ENCODE results near the gene MUSK. TPM values are rescaled to one million over a fixed set of nuclear protein-coding genes. Genes with fewer than 3 reads are reported as not detected.

Gene MUSK
- 0.22 and 0.24 TPM in 2 replicates for total RNA-seq (ENCODE audit: low replicate concordance)

- H3K9me3 Mint-ChIP-seq = no peaks in the 10 kb centered on the region
- Histone ChIP-seq H3K36me3 (no peaks in the 10 kb centered on the region), H3K4me1 (no peaks in the 10 kb centered on the region), H3K4me3 (no peak within 1 kb of the TSS), H4K20me1 (ENCODE audit: low read depth) (no peaks in the 10 kb centered on the region), H3K9ac (no peak within 1 kb of the TSS), H3K27me3 (no peaks in the 10 kb centered on the region), H3F3A (ENCODE audit: low read depth) (no peaks in the 10 kb centered on the region), H3K27ac (no peak within 1 kb of the TSS), H3K4me2 (no peak within 1 kb of the TSS), H3K79me2 (ENCODE audit: low read depth) (no peaks in the 10 kb centered on the region), H2AFZ (replicated peaks) (no peak within 1 kb of the TSS), H3K9me3 (ENCODE audit: low read depth) (no peaks in the 10 kb centered on the region)
- no peak within 1 kb of the TSS for H3K27ac Mint-ChIP-seq
- no peak for DNase-seq (ENCODE audit: low spot score)
- H3K4me3 Mint-ChIP-seq = no peak within 1 kb of the TSS
- no peaks in the 10 kb centered on the region for H3K27me3 Mint-ChIP-seq (ENCODE audit: insufficient read depth, low read depth)
- no peaks in the 10 kb centered on the region for H3K36me3 Mint-ChIP-seq
- TF ChIP-seq, protein P1, sequence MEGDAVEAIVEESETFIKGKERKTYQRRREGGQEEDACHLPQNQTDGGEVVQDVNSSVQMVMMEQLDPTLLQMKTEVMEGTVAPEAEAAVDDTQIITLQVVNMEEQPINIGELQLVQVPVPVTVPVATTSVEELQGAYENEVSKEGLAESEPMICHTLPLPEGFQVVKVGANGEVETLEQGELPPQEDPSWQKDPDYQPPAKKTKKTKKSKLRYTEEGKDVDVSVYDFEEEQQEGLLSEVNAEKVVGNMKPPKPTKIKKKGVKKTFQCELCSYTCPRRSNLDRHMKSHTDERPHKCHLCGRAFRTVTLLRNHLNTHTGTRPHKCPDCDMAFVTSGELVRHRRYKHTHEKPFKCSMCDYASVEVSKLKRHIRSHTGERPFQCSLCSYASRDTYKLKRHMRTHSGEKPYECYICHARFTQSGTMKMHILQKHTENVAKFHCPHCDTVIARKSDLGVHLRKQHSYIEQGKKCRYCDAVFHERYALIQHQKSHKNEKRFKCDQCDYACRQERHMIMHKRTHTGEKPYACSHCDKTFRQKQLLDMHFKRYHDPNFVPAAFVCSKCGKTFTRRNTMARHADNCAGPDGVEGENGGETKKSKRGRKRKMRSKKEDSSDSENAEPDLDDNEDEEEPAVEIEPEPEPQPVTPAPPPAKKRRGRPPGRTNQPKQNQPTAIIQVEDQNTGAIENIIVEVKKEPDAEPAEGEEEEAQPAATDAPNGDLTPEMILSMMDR (IDR thresholded peaks at IDR 0.05) = no peak
- no peak for TF ChIP-seq EZH2phosphoT487 (IDR thresholded peaks at IDR 0.05)
- H3K4me1 Mint-ChIP-seq = no peaks in the 10 kb centered on the region
These were observed at the start of gene MUSK for GRCh38 chr9:110668570-110669167. MUSK (plus strand) TSS chr9:110668791; CDS start chr9:110668905, 114 bp downstream.

DNA sequence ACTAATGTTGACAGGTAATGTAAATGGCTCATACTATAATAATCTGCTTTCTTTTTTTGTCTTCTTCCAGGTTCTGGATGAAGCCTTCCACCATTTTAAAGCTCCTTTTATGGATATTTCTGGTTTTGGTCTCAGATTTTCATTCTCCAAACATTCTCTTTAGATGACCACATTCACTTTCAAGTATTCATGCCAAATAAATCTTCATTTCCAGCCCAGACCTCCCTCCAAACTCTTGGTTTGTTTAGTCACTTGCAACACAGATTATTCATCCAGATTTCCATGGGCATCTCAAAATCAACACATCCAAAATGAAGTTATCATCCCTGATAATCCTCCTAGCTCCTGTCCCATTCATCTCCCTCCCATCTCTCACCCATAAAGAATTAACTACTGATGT is 48.8 kb upstream of the MUSK start:
- Mint-ChIP-seq H3K4me1 (peaks cover 2% of the 10 kb centered on the region), H3K27ac (no peak overlapping the region), H3K27me3 (ENCODE audit: insufficient read depth, low read depth) (no peaks in the 10 kb centered on the region), H3K9me3 (no peaks in the 10 kb centered on the region), H3K4me3 (no peak overlapping the region), H3K36me3 (no peaks in the 10 kb centered on the region)
- no peak for TF ChIP-seq EZH2 (IDR thresholded peaks at IDR 0.05)
- no peaks in the 10 kb centered on the region for H3K4me1 ChIP-seq
- no peak overlapping the region for H3K27ac ChIP-seq
- no peak overlapping the region for H3K4me3 ChIP-seq
- no peaks in the 10 kb centered on the region for H3K36me3 ChIP-seq
- no peak overlapping the region for H3K4me2 ChIP-seq
- no peak overlapping the region for H2AFZ ChIP-seq (replicated peaks)
- no peaks in the 10 kb centered on the region for H3K9me3 ChIP-seq (ENCODE audit: low read depth)
- no peak overlapping the region for H3K9ac ChIP-seq
- no peaks in the 10 kb centered on the region for H3K79me2 ChIP-seq (ENCODE audit: low read depth)
- DNase-seq (ENCODE audit: low spot score) = no peak
- no peaks in the 10 kb centered on the region for H4K20me1 ChIP-seq (ENCODE audit: low read depth)
- no peaks in the 10 kb centered on the region for H3K27me3 ChIP-seq
- H3F3A ChIP-seq (ENCODE audit: low read depth) = no peaks in the 10 kb centered on the region

- no peaks in the 10 kb centered on the region for H3K9me3 ChIP-seq (ENCODE audit: low read depth)
- no peak overlapping the region for H3K27ac ChIP-seq
- peaks cover 2% of the 10 kb centered on the region for H3K4me1 Mint-ChIP-seq
- no peaks in the 10 kb centered on the region for H3K4me1 ChIP-seq
- no peaks in the 10 kb centered on the region for H3K27me3 Mint-ChIP-seq (ENCODE audit: insufficient read depth, low read depth)
- no peak overlapping the region for H3K9ac ChIP-seq
- TF ChIP-seq, protein P1 (IDR thresholded peaks at IDR 0.05) = no peak
- H3K4me2 ChIP-seq = no peak overlapping the region
- no peaks in the 10 kb centered on the region for H4K20me1 ChIP-seq (ENCODE audit: low read depth)
- H3K9me3 Mint-ChIP-seq = no peaks in the 10 kb centered on the region
- H3K36me3 ChIP-seq = no peaks in the 10 kb centered on the region
- H3K4me3 ChIP-seq = no peak overlapping the region
- H3K4me3 Mint-ChIP-seq = no peak overlapping the region
- no peak overlapping the region for H3K27ac Mint-ChIP-seq
- H3K27me3 ChIP-seq = no peaks in the 10 kb centered on the region
- H2AFZ ChIP-seq (replicated peaks) = no peak overlapping the region
- no peak for DNase-seq (ENCODE audit: low spot score)
- no peaks in the 10 kb centered on the region for H3K36me3 Mint-ChIP-seq
- no peaks in the 10 kb centered on the region for H3K79me2 ChIP-seq (ENCODE audit: low read depth)
- no peaks in the 10 kb centered on the region for H3F3A ChIP-seq (ENCODE audit: low read depth)
These were observed 47.9 kb upstream of the MUSK start for GRCh38 chr9:110620726-110621125.

- H2AFZ ChIP-seq (replicated peaks) = no peak overlapping the region
- no peaks in the 10 kb centered on the region for H3K4me1 ChIP-seq
- H3K27ac ChIP-seq = no peak overlapping the region
- H3K79me2 ChIP-seq (ENCODE audit: low read depth) = no peaks in the 10 kb centered on the region
- H4K20me1 ChIP-seq (ENCODE audit: low read depth) = no peaks in the 10 kb centered on the region
- no peaks in the 10 kb centered on the region for H3K27me3 ChIP-seq
- TF ChIP-seq EZH2phosphoT487 (IDR thresholded peaks at IDR 0.05) = no peak
- no peak for TF ChIP-seq EZH2 (IDR thresholded peaks at IDR 0.05)
- TF ChIP-seq, protein P1 (IDR thresholded peaks at IDR 0.05) = no peak
- DNase-seq (ENCODE audit: low spot score) = no peak
- Mint-ChIP-seq H3K4me3 (no peak overlapping the region), H3K36me3 (no peaks in the 10 kb centered on the region), H3K4me1 (peaks cover 2% of the 10 kb centered on the region), H3K27me3 (ENCODE audit: insufficient read depth, low read depth) (no peaks in the 10 kb centered on the region), H3K9me3 (no peaks in the 10 kb centered on the region), H3K27ac (no peak overlapping the region)
- no peaks in the 10 kb centered on the region for H3F3A ChIP-seq (ENCODE audit: low read depth)
- H3K4me2 ChIP-seq = no peak overlapping the region
- no peaks in the 10 kb centered on the region for H3K9me3 ChIP-seq (ENCODE audit: low read depth)
- no peaks in the 10 kb centered on the region for H3K36me3 ChIP-seq
- H3K4me3 ChIP-seq = no peak overlapping the region
- H3K9ac ChIP-seq = no peak overlapping the region
These were observed 46.2 kb upstream of the MUSK start for GRCh38 chr9:110622368-110622767.

Data from neural progenitor cell (in vitro differentiated cells).